ENCODE measurements around the gene ARMC7. TPM values are rescaled to one million over a fixed set of nuclear protein-coding genes. Genes with fewer than 3 reads are reported as not detected.
A peak's percentile ranks its signal among the peaks of the same experiment; 100 is the strongest.

The ARMC7 gene
- total and polyA plus RNA-seq, 2 of the 13 experiments (the other 11 are each of a cell fraction or from before 2014, with no cell fraction given) = 3.9 to 4.2 TPM

DNA sequence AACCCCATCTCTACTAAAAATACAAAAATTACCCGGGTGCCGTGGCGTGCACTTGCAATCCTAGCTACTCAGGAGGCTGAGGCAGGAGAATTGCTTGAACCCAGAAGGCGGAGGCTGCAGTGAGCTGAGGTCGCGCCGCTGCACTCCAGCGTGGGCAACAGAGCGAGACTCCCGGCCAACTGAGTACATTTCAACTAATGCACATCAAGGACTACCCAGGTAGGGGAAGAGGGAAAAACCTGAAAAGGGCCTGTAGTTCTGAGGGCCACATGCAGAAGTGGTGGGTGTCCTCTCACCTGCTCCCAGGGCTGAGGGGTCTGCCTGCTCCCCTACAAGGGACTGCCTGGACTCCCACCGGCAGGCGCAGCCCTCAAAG, 22.6 kb upstream of the ARMC7 start (continued):
- TF ChIP-seq, protein P1, sequence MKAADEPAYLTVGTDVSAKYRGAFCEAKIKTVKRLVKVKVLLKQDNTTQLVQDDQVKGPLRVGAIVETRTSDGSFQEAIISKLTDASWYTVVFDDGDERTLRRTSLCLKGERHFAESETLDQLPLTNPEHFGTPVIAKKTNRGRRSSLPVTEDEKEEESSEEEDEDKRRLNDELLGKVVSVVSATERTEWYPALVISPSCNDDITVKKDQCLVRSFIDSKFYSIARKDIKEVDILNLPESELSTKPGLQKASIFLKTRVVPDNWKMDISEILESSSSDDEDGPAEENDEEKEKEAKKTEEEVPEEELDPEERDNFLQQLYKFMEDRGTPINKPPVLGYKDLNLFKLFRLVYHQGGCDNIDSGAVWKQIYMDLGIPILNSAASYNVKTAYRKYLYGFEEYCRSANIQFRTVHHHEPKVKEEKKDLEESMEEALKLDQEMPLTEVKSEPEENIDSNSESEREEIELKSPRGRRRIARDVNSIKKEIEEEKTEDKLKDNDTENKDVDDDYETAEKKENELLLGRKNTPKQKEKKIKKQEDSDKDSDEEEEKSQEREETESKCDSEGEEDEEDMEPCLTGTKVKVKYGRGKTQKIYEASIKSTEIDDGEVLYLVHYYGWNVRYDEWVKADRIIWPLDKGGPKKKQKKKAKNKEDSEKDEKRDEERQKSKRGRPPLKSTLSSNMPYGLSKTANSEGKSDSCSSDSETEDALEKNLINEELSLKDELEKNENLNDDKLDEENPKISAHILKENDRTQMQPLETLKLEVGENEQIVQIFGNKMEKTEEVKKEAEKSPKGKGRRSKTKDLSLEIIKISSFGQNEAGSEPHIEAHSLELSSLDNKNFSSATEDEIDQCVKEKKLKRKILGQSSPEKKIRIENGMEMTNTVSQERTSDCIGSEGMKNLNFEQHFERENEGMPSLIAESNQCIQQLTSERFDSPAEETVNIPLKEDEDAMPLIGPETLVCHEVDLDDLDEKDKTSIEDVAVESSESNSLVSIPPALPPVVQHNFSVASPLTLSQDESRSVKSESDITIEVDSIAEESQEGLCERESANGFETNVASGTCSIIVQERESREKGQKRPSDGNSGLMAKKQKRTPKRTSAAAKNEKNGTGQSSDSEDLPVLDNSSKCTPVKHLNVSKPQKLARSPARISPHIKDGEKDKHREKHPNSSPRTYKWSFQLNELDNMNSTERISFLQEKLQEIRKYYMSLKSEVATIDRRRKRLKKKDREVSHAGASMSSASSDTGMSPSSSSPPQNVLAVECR (CRISPR knock-in tag; IDR thresholded peaks at IDR 0.05; ENCODE audit: borderline replicate concordance) = peak; percentile 9; the same call in 1 of the 2 replicates
- TF ChIP-seq ZMYM2 (CRISPR knock-in tag; IDR thresholded peaks at IDR 0.05) = peak; percentile 47; the same call in 1 of the 2 replicates
- TF ChIP-seq ZNF7 (CRISPR knock-in tag; IDR thresholded peaks at IDR 0.05) = no peak
- TF ChIP-seq HMG20B (CRISPR knock-in tag; conservative IDR thresholded peaks at IDR 0.05) = no peak
- TF ChIP-seq SRSF9 (IDR thresholded peaks at IDR 0.05; ENCODE audit: borderline replicate concordance, insufficient read depth, low read depth, low read length, poor library complexity, severe bottlenecking) = no peak
- no peak for TF ChIP-seq ZSCAN12 (CRISPR knock-in tag; IDR thresholded peaks at IDR 0.05)
- TF ChIP-seq, protein P2, sequence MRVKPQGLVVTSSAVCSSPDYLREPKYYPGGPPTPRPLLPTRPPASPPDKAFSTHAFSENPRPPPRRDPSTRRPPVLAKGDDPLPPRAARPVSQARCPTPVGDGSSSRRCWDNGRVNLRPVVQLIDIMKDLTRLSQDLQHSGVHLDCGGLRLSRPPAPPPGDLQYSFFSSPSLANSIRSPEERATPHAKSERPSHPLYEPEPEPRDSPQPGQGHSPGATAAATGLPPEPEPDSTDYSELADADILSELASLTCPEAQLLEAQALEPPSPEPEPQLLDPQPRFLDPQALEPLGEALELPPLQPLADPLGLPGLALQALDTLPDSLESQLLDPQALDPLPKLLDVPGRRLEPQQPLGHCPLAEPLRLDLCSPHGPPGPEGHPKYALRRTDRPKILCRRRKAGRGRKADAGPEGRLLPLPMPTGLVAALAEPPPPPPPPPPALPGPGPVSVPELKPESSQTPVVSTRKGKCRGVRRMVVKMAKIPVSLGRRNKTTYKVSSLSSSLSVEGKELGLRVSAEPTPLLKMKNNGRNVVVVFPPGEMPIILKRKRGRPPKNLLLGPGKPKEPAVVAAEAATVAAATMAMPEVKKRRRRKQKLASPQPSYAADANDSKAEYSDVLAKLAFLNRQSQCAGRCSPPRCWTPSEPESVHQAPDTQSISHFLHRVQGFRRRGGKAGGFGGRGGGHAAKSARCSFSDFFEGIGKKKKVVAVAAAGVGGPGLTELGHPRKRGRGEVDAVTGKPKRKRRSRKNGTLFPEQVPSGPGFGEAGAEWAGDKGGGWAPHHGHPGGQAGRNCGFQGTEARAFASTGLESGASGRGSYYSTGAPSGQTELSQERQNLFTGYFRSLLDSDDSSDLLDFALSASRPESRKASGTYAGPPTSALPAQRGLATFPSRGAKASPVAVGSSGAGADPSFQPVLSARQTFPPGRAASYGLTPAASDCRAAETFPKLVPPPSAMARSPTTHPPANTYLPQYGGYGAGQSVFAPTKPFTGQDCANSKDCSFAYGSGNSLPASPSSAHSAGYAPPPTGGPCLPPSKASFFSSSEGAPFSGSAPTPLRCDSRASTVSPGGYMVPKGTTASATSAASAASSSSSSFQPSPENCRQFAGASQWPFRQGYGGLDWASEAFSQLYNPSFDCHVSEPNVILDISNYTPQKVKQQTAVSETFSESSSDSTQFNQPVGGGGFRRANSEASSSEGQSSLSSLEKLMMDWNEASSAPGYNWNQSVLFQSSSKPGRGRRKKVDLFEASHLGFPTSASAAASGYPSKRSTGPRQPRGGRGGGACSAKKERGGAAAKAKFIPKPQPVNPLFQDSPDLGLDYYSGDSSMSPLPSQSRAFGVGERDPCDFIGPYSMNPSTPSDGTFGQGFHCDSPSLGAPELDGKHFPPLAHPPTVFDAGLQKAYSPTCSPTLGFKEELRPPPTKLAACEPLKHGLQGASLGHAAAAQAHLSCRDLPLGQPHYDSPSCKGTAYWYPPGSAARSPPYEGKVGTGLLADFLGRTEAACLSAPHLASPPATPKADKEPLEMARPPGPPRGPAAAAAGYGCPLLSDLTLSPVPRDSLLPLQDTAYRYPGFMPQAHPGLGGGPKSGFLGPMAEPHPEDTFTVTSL (CRISPR knock-in tag; IDR thresholded peaks at IDR 0.05; ENCODE audit: borderline replicate concordance) = 0 out of 2 replicates have a peak, but pooled peaks have one; percentile 4
- TF ChIP-seq, protein P3, sequence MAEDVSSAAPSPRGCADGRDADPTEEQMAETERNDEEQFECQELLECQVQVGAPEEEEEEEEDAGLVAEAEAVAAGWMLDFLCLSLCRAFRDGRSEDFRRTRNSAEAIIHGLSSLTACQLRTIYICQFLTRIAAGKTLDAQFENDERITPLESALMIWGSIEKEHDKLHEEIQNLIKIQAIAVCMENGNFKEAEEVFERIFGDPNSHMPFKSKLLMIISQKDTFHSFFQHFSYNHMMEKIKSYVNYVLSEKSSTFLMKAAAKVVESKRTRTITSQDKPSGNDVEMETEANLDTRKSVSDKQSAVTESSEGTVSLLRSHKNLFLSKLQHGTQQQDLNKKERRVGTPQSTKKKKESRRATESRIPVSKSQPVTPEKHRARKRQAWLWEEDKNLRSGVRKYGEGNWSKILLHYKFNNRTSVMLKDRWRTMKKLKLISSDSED (CRISPR knock-in tag; IDR thresholded peaks at IDR 0.05) = no peak
- TF ChIP-seq SMARCC2 (IDR thresholded peaks at IDR 0.05) = no peak
- TF ChIP-seq GFI1 (CRISPR knock-in tag; IDR thresholded peaks at IDR 0.05; ENCODE audit: borderline replicate concordance) = no peak
- no peak for TF ChIP-seq SIX4 (CRISPR knock-in tag; IDR thresholded peaks at IDR 0.05)
- TF ChIP-seq ZNF264 (CRISPR knock-in tag; IDR thresholded peaks at IDR 0.05) = no peak
- TF ChIP-seq NCOA1 (CRISPR knock-in tag; IDR thresholded peaks at IDR 0.05) = 0 out of 2 replicates have a peak, but pooled peaks have one; percentile 59
- TF ChIP-seq POLR2AphosphoS2 (IDR thresholded peaks at IDR 0.05; ENCODE audit: low read depth, low read length) = no peak
- TF ChIP-seq, protein P4, sequence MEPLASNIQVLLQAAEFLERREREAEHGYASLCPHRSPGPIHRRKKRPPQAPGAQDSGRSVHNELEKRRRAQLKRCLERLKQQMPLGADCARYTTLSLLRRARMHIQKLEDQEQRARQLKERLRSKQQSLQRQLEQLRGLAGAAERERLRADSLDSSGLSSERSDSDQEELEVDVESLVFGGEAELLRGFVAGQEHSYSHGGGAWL (CRISPR knock-in tag; IDR thresholded peaks at IDR 0.05) = 0 out of 2 replicates have a peak, but pooled peaks have one; percentile 22
- no peak for TF ChIP-seq FOXK2 (IDR thresholded peaks at IDR 0.05)
- TF ChIP-seq RXRA (CRISPR knock-in tag; IDR thresholded peaks at IDR 0.05) = no peak
- no peak for TF ChIP-seq SP1 (IDR thresholded peaks at IDR 0.05)
- TF ChIP-seq SP1 (CRISPR knock-in tag; IDR thresholded peaks at IDR 0.05) = no peak
